ENCODE data around the gene FOXO1.
A peak's percentile ranks its signal among the peaks of the same experiment; 100 is the strongest.

The FOXO1 gene

GRCh38 chr13:40539576-40540327 lies 126.7 kb downstream of the FOXO1 start:
- DNase-seq, result no peak

DNA sequence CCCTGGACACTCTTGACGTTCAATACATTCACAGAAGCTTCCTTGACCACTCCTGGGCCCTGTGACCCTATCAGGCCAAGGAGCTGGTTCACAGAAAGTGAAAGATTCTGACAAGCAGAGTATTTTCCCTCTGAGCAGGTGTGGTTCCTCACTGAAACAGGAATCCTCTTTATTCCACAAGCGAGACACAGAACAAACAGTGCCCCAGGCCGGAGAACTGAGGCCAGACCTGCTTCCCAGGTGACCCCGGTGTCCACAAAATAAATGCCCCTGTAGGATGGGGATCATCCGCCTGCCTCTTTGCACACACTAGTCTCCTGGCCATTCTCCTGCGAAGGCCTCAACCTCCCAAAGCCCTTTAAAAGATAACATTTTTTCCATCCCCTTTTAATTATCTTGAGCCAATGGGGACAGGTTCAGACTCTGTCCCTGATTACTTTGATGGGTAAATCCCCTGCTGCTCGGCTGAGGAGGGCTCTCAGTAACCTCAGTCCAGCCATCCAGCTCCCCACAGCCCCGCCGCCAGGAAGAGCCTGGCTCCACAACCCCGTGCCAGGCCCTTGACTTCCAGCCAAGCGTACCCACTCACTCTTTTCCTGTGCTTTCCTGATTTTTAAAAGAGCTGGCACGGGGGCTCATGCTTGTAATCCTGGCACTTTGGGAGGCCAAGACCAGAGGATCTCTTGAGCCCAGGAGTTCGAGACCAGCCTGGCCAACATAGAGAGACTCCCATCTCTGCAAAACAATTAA lies 129.1 kb downstream of the FOXO1 start:
- no peak for DNase-seq

- DNase-seq, result no peak
Observed at GRCh38 chr13:40536443-40537113, 129.9 kb downstream of the FOXO1 start.

DNA sequence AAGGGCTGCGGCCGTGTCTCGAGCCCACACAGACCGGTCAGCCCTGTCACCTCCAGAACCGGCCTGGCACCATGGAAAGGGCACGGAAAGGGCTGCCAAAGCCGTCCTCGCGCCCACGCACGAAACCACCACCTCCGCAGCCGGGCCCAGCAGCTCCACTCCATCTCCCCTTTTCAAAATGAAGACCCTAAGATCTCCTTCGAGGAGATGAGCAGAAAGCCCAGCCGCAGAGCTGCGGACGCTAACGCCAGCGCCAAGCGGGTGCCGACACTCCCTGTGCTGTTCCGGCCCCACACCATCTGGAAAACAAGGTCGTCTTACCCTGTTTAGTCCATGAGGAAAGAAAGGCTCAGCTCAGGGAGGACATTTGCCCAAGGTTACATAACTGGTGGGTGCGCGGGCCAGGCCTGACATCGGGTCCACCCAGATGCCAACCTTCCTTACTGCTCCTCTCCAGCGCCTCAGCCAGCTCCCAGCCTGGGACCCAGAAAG lies 131.1 kb downstream of the FOXO1 start:
- no peak for DNase-seq

DNA sequence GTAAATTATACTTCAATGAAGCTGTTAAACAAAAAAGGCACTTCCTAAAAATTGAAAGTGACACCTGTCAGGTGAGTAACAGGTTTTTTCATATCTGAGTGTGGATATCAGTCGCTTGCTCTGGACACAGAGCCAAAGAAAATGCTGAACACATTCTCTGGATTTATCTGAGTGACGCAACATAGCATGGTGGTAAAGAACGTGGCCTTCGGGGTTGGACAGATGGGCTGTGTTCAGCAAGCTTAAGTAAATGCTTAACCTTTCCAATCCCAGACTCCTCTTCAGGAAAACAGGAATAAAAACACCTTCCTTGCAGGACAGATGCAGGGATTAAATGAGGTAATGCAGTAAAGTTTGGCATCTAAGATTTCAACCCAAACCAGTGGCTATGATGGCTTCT lies 132.0 kb downstream of the FOXO1 start:
- DNase-seq, result no peak

- DNase-seq, result no peak
Observed at GRCh38 chr13:40533072-40533471, 133.4 kb downstream of the FOXO1 start.

GRCh38 chr13:40530961-40531360 lies 135.5 kb downstream of the FOXO1 start:
- DNase-seq, result no peak

- no peak for DNase-seq
Observed at GRCh38 chr13:40528881-40529280, 137.6 kb downstream of the FOXO1 start.

DNA sequence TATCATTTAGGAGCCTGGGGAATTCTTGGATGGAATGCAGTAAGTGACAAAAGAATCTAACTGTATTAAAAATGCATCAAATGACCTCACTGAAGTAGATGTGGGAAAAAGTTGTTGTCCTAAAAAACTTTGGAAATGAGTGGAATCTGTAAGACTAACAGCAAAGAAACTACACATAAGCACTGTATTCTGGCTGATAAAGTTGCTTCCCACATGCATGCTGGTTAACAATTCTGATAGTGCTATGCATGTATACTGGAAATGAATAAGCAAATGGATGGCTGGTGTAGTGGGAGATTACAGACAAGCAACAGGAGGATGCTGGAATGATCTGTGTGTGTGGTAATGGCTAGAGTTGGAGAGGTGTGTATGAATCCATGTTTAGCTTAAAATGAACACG lies 138.5 kb downstream of the FOXO1 start:
- no peak for DNase-seq

DNA sequence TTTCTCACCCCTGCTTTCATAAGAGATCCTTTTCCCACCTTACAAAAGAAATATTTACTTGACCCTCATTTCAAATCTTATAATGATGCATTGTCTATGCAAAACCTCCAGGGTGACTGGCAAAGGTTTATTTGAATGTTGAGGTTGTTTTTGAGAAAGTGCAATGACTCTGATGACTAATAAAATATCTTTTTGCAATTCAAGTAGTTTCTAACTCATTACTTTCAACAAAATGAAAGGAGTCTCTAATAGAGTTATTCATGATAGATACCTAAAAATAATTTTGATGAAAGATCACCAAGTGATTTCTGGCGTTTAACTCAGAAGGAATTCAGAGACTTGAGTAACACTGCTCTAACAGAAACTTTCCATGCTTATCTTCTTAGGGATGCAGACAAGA lies 144.2 kb downstream of the FOXO1 start:
- DNase-seq, result no peak

GRCh38 chr13:40520916-40521315 lies 145.5 kb downstream of the FOXO1 start:
- DNase-seq, result no peak

DNA sequence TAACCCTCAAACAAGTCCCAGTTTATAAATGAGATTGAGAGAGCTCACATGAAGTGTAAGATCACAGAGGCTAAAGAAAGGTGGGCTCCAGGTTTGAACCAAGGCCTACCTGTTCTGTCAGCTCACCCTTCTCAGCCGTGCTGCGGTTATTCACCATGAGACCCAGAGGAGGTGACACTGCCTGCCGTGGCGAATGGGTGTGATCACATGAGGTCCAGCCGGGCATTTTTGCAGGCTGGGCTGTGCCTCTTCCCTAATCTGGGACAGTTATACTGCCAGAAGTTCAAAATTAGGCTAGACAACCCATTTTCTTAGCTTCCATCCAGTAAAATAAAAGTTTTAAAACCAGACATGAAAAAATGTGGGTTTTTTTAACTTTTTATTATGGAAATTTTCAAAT lies 146.8 kb downstream of the FOXO1 start:
- DNase-seq, result no peak

- no peak for DNase-seq
Observed at GRCh38 chr13:40518481-40518882, 148.0 kb downstream of the FOXO1 start.

DNA sequence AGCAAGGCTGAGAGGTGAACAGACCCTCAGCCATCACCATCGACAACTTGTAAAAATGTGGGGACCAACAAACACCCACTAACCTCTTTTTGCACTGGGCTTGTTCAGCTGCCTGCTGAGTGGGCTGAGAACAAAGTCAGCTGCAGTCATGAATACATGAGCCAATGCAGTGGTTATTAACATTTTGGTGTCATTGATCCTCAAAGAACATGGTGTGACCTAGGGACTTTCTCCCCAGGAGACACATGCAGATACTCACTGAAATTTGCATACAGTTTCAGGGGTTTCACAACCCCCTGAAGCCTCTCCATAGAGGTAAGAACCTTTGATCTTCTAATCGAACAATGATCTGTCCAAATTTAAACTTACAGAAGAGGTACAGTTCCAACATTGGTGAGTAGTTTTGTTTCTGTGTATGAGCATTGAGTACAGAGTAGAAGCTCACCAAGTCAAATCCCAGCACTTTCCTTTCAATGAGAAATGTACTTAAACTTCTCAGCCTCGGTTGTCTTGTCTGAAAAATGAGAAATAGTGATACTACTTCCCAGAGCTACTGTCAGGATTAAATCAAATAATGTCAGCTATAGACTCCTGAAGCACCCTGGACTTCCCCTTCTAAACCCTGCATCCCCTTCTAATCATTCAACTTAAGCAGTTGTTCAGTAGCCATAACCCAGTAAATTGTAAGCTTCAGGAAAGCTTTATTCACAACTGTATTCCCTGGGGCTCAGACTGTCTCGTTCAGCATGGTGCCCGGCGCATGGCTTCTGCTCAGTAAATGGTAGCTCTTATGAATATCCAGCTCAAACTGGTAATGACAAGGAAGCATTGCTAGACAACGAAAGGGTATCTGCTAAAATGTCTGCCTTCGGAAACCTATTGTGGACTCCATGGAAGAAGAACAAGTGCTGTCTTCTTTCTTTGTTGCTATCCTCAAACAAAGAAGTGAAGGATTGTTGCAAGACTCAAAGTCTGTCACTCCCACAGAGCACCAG lies 148.7 kb downstream of the FOXO1 start:
- no peak for DNase-seq

DNA sequence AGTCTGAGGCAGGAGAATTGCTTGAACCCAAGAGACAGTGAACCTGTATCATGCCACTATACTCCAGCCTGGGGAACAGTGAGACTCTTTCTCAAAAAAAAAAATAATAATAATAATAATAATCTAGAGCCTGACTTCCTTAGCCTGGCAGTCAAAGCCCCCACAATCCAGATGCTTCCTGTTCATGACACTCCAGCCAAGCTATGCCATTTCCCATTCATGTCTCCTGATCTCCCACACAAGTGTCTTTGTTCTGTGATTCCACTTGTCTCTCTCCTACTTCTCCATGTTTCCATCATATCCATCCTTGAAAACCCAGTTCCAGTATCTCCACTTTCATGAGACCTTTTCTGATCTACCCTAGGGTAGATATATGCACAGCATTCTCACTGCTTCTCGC lies 150.7 kb downstream of the FOXO1 start:
- DNase-seq, result no peak

DNA sequence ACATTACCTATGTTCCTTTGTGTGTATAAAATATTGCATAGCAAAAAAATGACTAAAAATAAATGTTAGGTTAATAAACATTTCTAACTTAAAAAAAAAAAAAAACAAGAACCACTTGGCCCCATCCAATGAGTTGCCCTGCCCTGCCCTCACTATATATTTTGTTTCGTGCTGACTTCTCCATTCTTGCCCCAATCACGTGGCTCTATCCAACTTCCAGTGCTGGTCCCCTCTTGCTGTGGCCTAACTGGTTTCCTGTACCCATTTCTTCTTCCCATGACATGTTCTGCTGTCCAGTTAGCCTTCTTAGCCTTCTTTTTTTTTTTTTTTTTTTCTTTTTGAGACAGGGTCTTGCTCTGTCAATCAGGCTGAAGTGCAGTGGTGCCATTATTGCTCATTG lies 151.6 kb downstream of the FOXO1 start:
- DNase-seq, result no peak

DNA sequence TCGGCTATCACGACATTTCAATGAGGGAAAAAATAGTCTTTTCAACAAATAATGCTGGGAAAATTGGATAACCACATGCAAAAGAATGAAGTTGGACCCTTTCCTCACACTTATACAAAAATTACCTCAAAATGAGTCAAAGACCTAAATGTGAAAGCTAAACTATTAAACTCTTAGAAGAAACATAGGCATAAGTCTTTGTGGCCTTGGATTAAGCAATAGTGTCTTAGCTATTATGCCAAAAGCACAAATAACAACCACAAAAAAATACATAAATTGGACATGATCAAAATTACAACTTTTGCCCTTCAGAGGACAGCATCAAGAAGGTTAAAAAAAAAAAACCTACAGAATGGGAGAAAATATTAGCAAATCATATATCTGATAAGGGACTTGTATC lies 156.6 kb downstream of the FOXO1 start:
- no peak for DNase-seq

GRCh38 chr13:40508767-40509342 lies 157.6 kb downstream of the FOXO1 start:
- no peak for DNase-seq

- peak; percentile 75 for DNase-seq
Observed at GRCh38 chr13:40508127-40508526, 158.3 kb downstream of the FOXO1 start.

DNA sequence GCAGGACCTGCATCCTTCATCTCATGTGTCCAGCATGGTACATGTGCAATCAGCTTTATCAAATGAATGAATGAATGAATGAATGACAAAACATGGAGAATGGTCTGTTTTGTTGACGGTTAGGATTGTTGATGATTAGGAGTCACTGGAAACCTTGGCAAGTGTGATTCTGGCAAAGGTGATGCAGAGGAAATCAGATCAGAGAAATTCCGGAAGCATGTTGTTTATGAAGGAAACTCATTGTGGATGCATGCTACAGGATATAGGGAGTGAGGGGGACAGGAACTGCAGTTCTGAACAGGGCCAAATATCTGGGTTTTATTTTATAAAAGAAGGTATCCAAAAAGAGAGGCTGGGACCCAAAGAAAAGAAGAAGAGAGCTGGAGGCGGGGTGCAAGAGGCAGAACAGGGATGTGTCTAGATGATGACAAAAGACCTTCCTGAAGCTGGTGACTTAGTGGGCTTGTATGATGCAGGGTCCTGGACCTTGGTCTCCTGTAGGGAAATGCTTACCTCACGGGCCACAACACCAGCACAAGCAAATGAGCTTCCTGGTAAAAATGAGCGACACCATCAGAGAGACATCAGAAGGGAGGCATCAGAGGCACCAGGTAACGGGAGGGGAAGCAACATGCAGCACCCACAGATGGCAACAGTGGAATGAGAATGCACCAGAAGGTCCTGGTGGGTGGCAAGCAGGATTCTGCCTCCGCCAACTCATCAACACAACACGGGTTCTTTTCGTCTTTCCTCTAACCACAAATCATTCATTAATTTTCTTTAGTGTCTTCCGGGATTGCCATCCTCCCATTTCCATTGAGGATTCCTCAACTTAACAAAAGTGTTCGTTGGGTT lies 159.6 kb downstream of the FOXO1 start:
- DNase-seq, result no peak

Measured in eye (tissue), 1 donor.